Mammary epithelial cell (primary cell): ENCODE data around the gene SAA2.
"Not testable (repeated sequence)": the region's sequence is repeated elsewhere in the genome, so short reads cannot be mapped to it uniquely, and the experiment has no call there.

ENCODE experiments used
- CTCF ChIP-seq, 2 donors: IDR thresholded peaks in 1 of 2; conservative IDR thresholded peaks in 1 of 2; 2 replicates each; pipeline ENCODE4 v1.5.1; 2011 to 2012; ENCODE audit warnings: inconsistent platforms in 2 of 2, low read length in 2 of 2, mild to moderate bottlenecking in 2 of 2, control low read depth in 1 of 2, low read depth in 1 of 2; ENCODE audit not compliant: insufficient read depth in 1 of 2; ENCODE audit errors: extremely low read depth in 1 of 2
- EZH2 ChIP-seq: IDR thresholded peaks from 2 replicates; pipeline ENCODE4 v1.6.1; 2012; ENCODE audit warnings: low read length, inconsistent platforms, borderline replicate concordance

GRCh38 chr11:18262681-18263350 lies 14.3 kb upstream of the SAA2 start:
- not testable (repeated sequence) for TF ChIP-seq EZH2; CTCF (conservative IDR thresholded peaks at IDR 0.05 in 1 of 2, IDR thresholded peaks at IDR 0.05 in 1 of 2; ENCODE audit: extremely low read depth in 1 of 2, insufficient read depth in 1 of 2, low read depth in 1 of 2, low read length in 2 of 2)
